Spleen (tissue), 7 donors: ENCODE data around the gene HAUS7.

ENCODE experiments used
- POLR2A ChIP-seq, 3 donors: fragments of 450-650 bp; IDR thresholded peaks; one replicate each; pipeline ENCODE4 v1.5.1; 2017; ENCODE audit warnings: antibody characterized with exemption in 3 of 3, mild to moderate bottlenecking in 1 of 3
- TF ChIP-seq, protein P1 (sequence below), 11 experiments: fragments of 200-600 bp in 7 of 11; fragments of 450-650 bp in 4 of 11; sonication (generic) in 4 of 11; IDR thresholded peaks in 8 of 11; conservative IDR thresholded peaks in 3 of 11; 1 replicate in 7 of 11; 2 replicates in 4 of 11; pipeline versions ENCODE4 v1.4.0 to v1.8.0; 2016 to 2021; ENCODE audit warnings: antibody characterized with exemption in 11 of 11, inconsistent platforms in 4 of 11, mild to moderate bottlenecking in 1 of 11
- donor health status: DM: no; HTN: no; CAD: no; lungs with moderate emphysema.
- donor health status: DM: no; HTN: no; CAD: no.
- donor health status: DM: no; HTN: no; CAD: no.

DNA sequence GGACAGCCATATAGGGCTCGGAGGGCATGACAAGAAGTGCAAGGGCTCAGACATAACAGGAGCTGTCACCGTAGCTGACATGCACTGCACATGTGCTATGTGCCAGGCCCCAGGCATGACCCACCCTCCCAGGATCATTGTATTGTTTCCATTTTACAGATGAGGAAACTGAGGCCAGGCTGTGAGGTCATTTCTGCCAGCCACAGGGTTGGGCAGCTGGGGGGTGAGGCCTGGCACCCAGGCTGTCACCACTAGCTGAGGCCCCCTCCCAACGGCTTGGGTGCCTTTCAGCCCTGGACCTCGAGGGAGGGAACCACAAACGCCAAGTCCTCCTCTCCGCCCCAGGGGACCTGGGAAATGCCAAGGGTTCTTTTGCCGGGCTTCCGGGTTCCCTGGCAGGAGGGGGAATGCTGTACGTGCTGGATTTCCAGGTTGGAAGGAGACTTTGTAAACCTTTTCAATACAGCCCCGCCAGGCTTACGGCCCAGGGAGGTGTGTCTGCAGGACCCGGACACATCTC lies 37.2 kb downstream of the HAUS7 start:
- TF ChIP-seq POLR2A (IDR thresholded peaks at IDR 0.05), result no peak
- TF ChIP-seq, protein P1, sequence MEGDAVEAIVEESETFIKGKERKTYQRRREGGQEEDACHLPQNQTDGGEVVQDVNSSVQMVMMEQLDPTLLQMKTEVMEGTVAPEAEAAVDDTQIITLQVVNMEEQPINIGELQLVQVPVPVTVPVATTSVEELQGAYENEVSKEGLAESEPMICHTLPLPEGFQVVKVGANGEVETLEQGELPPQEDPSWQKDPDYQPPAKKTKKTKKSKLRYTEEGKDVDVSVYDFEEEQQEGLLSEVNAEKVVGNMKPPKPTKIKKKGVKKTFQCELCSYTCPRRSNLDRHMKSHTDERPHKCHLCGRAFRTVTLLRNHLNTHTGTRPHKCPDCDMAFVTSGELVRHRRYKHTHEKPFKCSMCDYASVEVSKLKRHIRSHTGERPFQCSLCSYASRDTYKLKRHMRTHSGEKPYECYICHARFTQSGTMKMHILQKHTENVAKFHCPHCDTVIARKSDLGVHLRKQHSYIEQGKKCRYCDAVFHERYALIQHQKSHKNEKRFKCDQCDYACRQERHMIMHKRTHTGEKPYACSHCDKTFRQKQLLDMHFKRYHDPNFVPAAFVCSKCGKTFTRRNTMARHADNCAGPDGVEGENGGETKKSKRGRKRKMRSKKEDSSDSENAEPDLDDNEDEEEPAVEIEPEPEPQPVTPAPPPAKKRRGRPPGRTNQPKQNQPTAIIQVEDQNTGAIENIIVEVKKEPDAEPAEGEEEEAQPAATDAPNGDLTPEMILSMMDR (IDR thresholded peaks at IDR 0.05 in 8 of 11, conservative IDR thresholded peaks at IDR 0.05 in 3 of 11), result no peak
